HFF-Myc (cell line): ENCODE measurements around the gene GAL.

Source experiments
- DNase-seq: peaks from one replicate; pipeline ENCODE4 v3.0.0-alpha.2; 2011; ENCODE audit warnings: low read depth; ENCODE audit errors: extremely low read depth
- H3K4me3 ChIP-seq: replicated peaks from 2 replicates; pipeline ENCODE4 v1.5.1; 2011; ENCODE audit warnings: low read depth, mild to moderate bottlenecking, control low read depth, low read length
- CTCF ChIP-seq: IDR thresholded peaks from 2 replicates; pipeline ENCODE4 v1.5.1; 2012; ENCODE audit warnings: mild to moderate bottlenecking, low read depth, low read length, control low read depth; ENCODE audit errors: missing control alignments

Gene GAL

GRCh38 chr11:68724293-68724692, 39.9 kb downstream of the GAL start:
- TF ChIP-seq CTCF = no peak
- no peak overlapping the region for H3K4me3 ChIP-seq
- no peak for DNase-seq

GRCh38 chr11:68727783-68728182, 43.4 kb downstream of the GAL start:
- no peak for DNase-seq
- no peak for TF ChIP-seq CTCF
- H3K4me3 ChIP-seq = no peak overlapping the region

GRCh38 chr11:68734111-68734510, 49.8 kb downstream of the GAL start:
- no peak overlapping the region for H3K4me3 ChIP-seq
- no peak for DNase-seq
- TF ChIP-seq CTCF = no peak

- TF ChIP-seq CTCF = no peak
- no peak overlapping the region for H3K4me3 ChIP-seq
- DNase-seq = no peak
Observed at GRCh38 chr11:68735125-68735524, 50.8 kb downstream of the GAL start.

GRCh38 chr11:68735646-68736045, 51.3 kb downstream of the GAL start:
- DNase-seq = no peak
- H3K4me3 ChIP-seq = no peak overlapping the region
- TF ChIP-seq CTCF = no peak
